Activated naive CD4-positive, alpha-beta T cell treated with anti-CD3 and anti-CD28 coated beads, Interleukin-2, amount 50 U/mL, for 24 hours (primary cell): ENCODE results near the gene RIOX2.
A peak's percentile ranks its signal among the peaks of the same experiment; 100 is the strongest.
"Not testable (repeated sequence)": the region's sequence is repeated elsewhere in the genome, so short reads cannot be mapped to it uniquely, and the experiment has no call there.

Source experiments
- H3K27ac Mint-ChIP-seq: one replicate; pipeline ENCODE4 v1.8.0; 2021; ENCODE audit warnings: mild to moderate bottlenecking, mixed read lengths
- H3K27me3 Mint-ChIP-seq: one replicate; pipeline ENCODE4 v1.8.0; 2021; ENCODE audit warnings: mixed read lengths
- H3K36me3 Mint-ChIP-seq: one replicate; pipeline ENCODE4 v1.8.0; 2021; ENCODE audit warnings: mixed read lengths
- H3K4me1 Mint-ChIP-seq: one replicate; pipeline ENCODE4 v1.8.0; 2021; ENCODE audit warnings: mixed read lengths
- H3K4me3 Mint-ChIP-seq: one replicate; pipeline ENCODE4 v1.8.0; 2021; ENCODE audit warnings: mild to moderate bottlenecking, mixed read lengths
- H3K9me3 Mint-ChIP-seq: one replicate; pipeline ENCODE4 v1.8.0; 2021; ENCODE audit warnings: mixed read lengths

Gene RIOX2

DNA sequence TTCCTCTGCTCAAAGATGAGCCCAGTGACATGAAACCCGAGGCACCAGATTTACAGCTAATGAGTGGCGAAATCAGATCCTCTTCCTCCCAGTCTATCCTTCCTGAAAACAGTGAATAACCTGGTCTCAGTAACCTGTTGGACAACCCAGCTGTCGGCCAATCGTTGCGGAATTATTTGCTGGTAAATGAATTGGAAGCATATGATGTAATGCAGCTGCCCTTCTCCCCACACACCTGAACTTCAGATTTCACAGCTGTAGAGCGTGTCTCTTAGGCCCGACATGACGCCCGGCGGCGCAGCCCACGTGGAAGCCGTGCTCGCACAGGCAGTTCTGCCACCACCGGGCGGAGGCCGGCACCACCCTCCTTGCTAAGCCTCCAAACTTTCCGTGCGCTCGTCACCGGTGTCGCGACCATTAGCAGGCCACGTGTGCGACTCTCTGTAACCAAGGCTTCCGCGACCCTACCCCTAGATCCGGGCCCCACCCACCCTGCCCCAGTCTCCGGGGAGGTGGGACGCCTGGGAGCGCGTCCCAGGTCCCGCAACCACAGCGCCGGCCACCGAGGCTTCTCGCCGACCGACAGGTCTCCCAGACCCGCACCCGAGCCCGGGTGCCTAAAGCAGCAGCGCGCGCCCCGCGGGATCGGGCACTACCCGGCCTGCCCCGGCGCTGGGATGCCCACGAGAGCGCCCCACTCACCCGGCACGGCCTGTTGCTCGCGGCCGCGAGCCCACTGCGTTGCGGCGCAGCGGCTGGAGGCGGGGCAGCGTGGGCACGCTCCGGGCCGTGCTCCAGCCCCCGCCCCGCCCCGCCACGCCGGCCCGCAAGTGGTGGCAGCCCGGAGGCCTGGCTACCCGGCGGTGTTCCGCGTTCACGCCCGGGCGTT lies at the start of gene RIOX2:
TSS of gene RIOX2 (minus strand) at position 753 of the 889 bp plus-strand sequence. CDS start 4,838 bp downstream, outside the sequence.
- Mint-ChIP-seq H3K27me3 (no peaks in the 10 kb centered on the region), H3K9me3 (no peaks in the 10 kb centered on the region), H3K4me3 (peak within 1 kb of the TSS; percentile 96), H3K4me1 (peaks cover 69% of the 10 kb centered on the region), H3K36me3 (peaks cover 7% of the 10 kb centered on the region), H3K27ac (peak within 1 kb of the TSS; percentile 98)

DNA sequence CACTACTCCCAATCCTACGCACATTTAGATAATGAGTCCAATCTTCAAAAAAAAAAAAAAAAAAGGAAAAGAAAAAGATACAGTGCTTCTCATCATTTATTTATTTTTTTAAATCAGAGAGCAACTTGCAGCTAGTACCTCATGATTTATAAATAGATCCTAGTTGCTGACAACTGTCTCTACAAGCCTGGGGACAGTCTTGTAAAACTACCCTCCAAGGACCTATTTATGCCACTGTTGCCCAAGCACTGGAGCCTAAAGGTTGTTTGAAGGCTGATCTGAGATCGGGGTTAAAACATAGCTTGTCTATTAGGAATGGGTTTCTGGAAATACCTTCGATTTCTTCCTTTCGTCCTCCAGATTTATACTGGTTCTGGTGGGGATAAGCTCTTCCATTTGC lies 48.2 kb upstream of the RIOX2 start:
- no peaks in the 10 kb centered on the region for H3K9me3 Mint-ChIP-seq
- no peak overlapping the region for H3K4me3 Mint-ChIP-seq
- H3K4me1 Mint-ChIP-seq: peaks cover 7% of the 10 kb centered on the region
- H3K27me3 Mint-ChIP-seq: peaks cover 1% of the 10 kb centered on the region
- no peak overlapping the region for H3K27ac Mint-ChIP-seq
- H3K36me3 Mint-ChIP-seq: no peaks in the 10 kb centered on the region

DNA sequence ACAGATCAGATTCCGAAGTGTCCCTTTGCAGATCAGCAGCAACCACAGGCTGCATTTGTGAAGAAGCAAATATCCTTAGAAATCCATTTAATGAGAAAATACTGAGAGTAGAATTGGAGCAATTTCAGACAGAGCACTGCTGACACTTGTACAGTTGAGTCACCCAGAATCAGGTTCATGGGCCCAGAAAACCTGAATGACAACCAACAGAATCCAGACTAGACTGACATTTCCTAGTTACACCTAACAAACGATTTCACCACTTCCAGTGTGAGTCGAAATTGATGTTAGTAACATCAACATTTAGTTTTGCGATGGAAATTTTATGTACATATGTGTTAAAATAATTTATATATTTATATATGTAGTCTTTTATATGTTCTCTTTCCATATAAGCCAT lies 46.1 kb upstream of the RIOX2 start:
- Mint-ChIP-seq H3K4me3 (no peak overlapping the region), H3K27me3 (peaks cover 1% of the 10 kb centered on the region)

DNA sequence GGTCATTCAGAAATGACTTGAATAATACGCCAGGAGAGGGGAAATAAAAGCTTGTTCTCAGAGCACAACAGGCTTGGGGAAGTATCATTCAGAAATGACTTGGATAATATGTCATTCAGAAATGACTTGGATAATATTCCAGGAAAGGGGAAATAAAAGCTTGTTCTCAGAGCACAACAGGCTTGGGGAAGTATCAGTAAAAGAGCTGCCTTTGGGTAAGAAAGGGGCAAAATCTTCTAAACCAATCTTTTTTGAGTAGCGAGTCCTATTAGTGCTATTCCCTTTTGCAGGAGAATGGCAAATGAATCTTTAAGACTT lies 42.0 kb upstream of the RIOX2 start:
- Mint-ChIP-seq H3K27ac (no peak overlapping the region), H3K4me1 (peaks cover 1% of the 10 kb centered on the region), H3K4me3 (no peak overlapping the region), H3K9me3 (no peaks in the 10 kb centered on the region), H3K27me3 (no peaks in the 10 kb centered on the region), H3K36me3 (no peaks in the 10 kb centered on the region)

More for the DNA sequence above, 46.1 kb upstream of the RIOX2 start:
- no peaks in the 10 kb centered on the region for H3K9me3 Mint-ChIP-seq
- no peak overlapping the region for H3K27ac Mint-ChIP-seq
- no peaks in the 10 kb centered on the region for H3K36me3 Mint-ChIP-seq
- peaks cover 3% of the 10 kb centered on the region for H3K4me1 Mint-ChIP-seq

DNA sequence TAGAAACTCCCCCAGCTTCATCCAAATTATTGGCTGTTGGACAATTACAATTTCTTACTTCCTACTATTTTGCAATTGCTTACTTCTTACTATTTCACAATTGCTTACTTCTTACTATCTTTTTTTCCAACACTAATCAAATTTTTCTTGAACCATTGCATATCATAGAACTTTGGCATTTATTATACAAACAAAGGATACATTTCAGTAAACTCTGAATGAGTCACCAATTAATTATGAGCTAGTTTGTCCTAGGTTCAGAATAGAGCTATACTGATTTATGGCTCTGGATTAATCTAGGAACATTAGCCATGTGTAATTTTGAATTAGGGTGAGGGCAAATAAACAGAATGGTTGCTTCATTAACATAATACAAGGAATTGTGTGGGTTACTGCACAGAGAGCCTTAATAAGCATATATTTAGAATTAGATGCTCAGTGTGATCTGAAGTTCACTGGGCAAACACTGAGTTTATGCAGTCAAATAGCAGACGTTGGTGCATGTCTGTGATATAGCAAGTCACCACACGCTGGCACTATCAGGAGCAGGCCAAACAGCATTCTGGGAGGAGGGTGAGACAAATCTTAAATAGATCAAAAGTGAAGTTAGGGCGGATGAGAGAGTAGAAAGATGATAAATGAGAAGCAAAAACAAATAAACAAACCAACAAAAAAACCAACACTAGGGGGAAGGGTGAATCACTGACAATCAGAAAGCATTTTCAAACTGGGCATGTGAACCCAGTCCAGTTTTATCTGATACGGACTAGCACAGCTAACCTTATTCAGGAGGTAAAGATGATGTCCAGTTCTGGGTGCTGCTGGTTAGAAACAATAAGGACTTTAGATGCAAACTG lies 41.4 kb upstream of the RIOX2 start:
- Mint-ChIP-seq H3K27me3 (no peaks in the 10 kb centered on the region), H3K27ac (no peak overlapping the region), H3K9me3 (no peaks in the 10 kb centered on the region), H3K4me3 (no peak overlapping the region), H3K4me1 (peaks cover 7% of the 10 kb centered on the region), H3K36me3 (no peaks in the 10 kb centered on the region)

DNA sequence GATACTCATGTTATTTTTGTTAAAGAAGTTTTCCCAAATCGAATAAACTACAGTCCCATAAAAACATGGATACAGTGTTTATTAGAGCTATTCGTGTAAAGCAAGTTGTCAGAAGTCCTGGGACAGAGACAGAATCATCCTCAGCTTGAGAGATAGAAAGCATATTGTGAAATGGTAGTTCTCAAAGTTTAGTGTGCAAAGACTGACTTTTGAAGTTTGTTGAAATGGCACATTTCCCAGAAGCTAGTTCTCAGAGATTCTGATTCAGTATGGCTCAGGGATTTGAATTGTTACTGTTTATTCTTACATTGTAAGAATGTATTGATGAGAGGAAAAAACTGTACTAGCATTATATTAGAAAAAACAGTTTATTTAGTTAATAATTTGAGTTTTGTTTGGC lies 40.7 kb upstream of the RIOX2 start:
- Mint-ChIP-seq H3K9me3 (no peaks in the 10 kb centered on the region), H3K36me3 (no peaks in the 10 kb centered on the region), H3K27ac (no peak overlapping the region), H3K27me3 (no peaks in the 10 kb centered on the region), H3K4me1 (peaks cover 8% of the 10 kb centered on the region), H3K4me3 (no peak overlapping the region)

DNA sequence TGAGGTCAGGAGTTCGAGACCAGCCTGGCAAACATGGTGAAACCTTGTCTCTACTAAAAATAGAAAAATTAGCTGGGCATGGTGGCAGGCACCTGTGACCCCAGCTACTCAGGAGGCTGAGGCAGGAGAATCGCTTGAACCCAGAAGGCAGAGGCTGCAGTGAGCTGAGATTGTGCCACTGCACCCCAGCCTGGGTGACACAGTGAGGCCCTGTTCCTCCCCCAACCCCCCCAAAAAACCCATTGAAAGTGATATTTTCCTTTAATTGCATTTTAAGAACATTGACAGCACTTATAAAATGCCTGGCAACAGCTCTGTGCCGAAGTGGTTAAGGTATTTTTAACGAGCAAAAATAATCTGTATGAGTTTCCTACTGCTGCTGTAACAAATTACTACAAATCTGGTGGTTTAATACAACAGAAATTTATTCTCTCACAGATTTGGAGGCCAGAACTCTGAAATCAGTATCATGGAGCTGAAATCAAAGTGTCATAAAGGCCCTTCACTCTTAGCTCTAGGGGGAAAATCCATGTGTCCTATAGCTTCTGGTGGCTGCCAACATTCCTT lies 38.7 kb upstream of the RIOX2 start:
- H3K27ac Mint-ChIP-seq, H3K27me3 Mint-ChIP-seq, H3K9me3 Mint-ChIP-seq, H3K4me3 Mint-ChIP-seq, H3K36me3 Mint-ChIP-seq: not testable (repeated sequence)
- H3K4me1 Mint-ChIP-seq: peaks cover 15% of the 10 kb centered on the region

DNA sequence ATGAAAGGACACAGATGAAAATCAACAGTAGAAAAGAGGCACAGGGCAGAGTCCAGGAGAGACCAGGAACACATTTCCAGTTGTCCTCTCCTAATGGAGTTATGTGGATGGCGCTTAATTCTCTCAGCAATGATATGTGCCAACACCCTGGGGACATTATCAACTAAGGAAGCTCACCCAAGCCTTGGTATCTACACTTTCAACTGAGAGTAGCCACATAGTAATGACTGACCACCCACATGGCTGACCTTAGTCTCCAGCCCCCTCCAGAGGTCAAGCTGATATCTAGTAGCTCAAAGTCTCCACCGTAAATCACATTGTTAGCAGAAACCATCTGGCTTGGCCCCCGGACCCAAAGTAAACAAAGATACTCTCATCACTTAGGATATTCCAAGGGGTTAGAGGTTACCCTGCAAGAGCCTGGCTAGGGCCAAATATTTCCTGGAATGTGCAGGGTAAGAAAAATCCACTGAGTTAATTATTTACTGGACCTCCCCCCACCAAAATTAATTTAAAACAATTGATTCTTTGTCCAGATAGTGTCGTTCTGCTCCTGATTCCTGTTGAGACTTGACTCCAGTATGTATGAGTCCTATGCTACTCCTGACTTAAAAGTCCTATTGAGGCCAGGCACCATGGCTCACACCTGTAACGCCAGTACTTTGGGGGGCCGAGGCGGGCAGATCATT lies 38.1 kb upstream of the RIOX2 start:
- H3K27me3 Mint-ChIP-seq: no peaks in the 10 kb centered on the region
- no peaks in the 10 kb centered on the region for H3K36me3 Mint-ChIP-seq
- peaks cover 15% of the 10 kb centered on the region for H3K4me1 Mint-ChIP-seq
- no peaks in the 10 kb centered on the region for H3K9me3 Mint-ChIP-seq
- H3K4me3 Mint-ChIP-seq: no peak overlapping the region
- no peak overlapping the region for H3K27ac Mint-ChIP-seq

DNA sequence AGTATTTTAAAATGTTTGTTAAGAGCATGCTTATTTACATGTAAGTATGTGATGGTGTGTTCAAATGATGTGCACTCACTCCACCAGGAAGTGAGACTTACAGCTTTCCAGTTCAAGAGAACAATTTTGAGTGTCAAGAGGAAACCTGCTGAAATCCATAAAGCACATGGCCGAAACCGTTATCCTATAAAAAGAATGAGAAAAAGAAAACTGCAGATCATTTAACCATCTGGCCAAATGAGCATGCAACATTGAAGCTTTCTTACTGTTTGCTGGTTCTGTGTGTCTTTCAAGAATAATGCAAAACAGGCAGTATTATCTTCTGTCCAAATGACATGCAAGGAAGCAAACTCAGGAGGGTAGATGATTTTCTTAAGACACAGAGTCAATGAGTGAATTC lies 36.6 kb upstream of the RIOX2 start:
- no peak overlapping the region for H3K27ac Mint-ChIP-seq
- H3K27me3 Mint-ChIP-seq: no peaks in the 10 kb centered on the region
- peaks cover 15% of the 10 kb centered on the region for H3K4me1 Mint-ChIP-seq
- H3K9me3 Mint-ChIP-seq: no peaks in the 10 kb centered on the region
- no peak overlapping the region for H3K4me3 Mint-ChIP-seq
- no peaks in the 10 kb centered on the region for H3K36me3 Mint-ChIP-seq

DNA sequence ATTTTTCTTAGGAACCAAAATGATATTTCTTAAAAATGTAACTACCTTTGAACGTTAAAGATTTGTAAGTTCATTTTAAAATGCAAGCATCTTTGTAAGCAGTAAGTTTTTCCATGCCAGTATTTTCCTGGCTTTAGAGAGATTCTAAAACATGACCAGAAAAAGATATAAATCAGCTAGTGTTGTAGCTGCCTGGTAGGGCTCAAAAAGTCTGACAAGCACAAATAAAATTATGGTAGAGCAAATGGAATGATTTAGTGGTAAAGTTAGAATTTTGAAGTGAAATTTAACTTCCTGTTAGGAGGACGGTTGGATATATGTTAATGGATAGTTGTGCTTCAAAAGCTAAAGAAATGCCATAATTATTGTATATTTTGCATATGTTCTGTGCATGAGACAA lies 33.2 kb upstream of the RIOX2 start:
- H3K4me1 Mint-ChIP-seq: peaks cover 22% of the 10 kb centered on the region
- no peak overlapping the region for H3K4me3 Mint-ChIP-seq

DNA sequence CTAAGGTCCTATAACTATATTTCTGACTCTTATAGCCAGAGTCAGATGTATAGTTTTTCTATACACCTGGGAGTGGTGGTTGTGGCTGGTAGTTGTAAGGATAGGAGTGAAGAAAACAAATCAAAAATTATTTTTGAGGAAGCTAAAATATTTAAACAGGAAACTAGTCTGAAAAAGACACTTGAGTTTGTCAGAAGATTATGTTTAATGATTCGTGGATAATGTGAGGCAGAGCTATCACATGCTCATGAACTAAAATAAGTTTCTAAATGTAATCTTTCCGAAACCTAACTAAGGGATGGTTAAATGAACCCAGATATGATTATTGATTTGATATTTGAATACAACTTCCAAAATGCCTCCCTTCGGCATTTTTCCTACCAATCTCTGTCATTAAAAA lies 32.5 kb upstream of the RIOX2 start:
- Mint-ChIP-seq H3K9me3 (no peaks in the 10 kb centered on the region), H3K27me3 (no peaks in the 10 kb centered on the region), H3K36me3 (no peaks in the 10 kb centered on the region), H3K4me3 (no peak overlapping the region), H3K4me1 (peaks cover 22% of the 10 kb centered on the region), H3K27ac (no peak overlapping the region)

More for the DNA sequence above, 33.2 kb upstream of the RIOX2 start:
- Mint-ChIP-seq H3K36me3 (no peaks in the 10 kb centered on the region), H3K27me3 (no peaks in the 10 kb centered on the region), H3K9me3 (no peaks in the 10 kb centered on the region), H3K27ac (no peak overlapping the region)

DNA sequence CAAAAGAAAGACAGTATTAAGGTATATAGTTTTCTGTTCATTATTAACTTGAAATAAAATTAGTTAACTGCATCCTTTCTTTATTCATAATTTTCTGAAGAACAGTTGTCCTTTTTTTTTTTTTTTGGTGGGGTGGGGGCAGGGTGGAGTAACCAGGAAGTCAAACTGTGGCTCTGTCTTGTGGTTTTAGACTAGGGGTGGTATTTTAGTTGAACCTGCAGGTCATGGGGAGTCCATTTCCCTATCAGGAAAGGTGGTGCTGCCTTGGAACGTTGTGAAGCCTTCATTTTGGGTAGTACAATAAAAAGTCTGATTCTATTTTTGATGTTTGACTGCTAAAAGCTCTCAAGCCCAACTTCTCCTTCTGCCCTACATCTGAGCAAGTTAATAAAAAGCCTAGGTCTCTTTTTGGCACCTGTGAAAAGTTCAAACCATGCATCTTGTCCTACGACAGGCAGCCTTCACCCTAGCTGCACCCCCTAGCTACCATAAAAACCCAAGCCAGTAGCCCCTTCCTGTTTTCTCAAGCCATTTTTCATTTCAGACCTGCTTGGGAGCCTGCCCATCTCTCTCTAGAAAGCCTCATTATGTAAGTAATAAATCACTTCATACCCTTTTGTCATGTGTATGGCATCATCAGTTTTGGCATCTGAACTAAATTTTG lies 31.2 kb upstream of the RIOX2 start:
- Mint-ChIP-seq H3K27me3 (no peaks in the 10 kb centered on the region), H3K4me1 (peaks cover 15% of the 10 kb centered on the region), H3K36me3 (no peaks in the 10 kb centered on the region), H3K9me3 (no peaks in the 10 kb centered on the region), H3K27ac (no peak overlapping the region), H3K4me3 (no peak overlapping the region)

DNA sequence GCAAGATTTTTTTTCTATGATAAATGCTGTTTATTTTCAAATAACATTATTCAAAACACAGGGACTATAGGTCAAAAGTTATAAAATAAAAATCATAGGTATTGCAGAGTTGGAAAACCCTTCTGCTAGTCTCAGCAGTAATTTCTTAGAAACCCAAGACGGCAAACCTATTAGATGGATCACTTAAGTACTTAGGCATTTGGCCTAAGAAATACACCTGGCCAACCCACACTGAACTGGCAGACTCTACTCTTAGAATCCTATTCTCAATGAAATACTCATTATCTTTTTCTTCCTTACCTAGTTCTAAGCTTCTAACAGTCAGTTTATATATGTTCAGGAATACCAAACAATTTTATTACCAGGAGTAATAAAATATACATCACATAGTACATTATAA lies 30.5 kb upstream of the RIOX2 start:
- Mint-ChIP-seq H3K4me3 (no peak overlapping the region), H3K4me1 (peaks cover 15% of the 10 kb centered on the region), H3K36me3 (no peaks in the 10 kb centered on the region), H3K9me3 (no peaks in the 10 kb centered on the region), H3K27me3 (no peaks in the 10 kb centered on the region), H3K27ac (no peak overlapping the region)

DNA sequence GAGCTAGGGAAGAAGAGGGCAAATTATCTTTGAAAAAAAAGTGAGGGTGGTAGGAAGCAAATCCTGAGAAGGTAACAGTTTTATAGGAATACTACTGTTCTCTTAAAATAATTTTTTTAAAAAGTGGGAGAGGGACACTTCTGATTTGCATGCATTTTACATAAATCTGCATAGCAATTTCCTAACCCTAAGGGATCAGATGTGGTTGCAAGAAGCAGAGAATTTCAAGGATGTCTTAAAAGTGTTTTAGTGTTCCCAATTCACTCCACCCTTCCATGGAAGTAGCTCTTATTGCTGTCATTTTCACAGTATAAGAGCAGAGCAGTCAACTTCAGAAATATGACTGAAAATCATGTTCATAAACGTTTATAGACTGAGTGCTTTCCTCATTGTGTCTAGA lies 27.8 kb upstream of the RIOX2 start:
- Mint-ChIP-seq H3K27ac (no peak overlapping the region), H3K9me3 (no peaks in the 10 kb centered on the region), H3K4me1 (peaks cover 7% of the 10 kb centered on the region), H3K36me3 (no peaks in the 10 kb centered on the region), H3K4me3 (no peak overlapping the region), H3K27me3 (no peaks in the 10 kb centered on the region)

DNA sequence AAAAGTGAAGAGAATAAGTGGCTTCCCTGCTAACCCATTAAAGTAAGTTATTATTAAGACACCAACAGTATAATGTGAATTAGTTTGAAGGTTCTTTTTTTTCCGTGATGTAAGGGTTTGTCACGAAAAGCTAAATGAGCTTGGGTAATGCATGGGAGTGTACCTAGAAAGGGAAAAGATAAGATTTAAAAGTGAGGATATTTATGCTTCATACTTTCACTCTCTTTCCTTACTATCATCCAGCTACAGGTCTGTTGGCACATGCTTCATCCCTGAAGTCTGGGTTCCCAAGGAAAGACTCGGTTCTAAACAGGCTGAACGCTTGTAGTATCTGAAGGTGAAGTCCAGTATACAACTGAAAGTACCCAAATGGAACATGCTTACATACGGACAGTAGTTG lies 26.9 kb upstream of the RIOX2 start:
- no peaks in the 10 kb centered on the region for H3K36me3 Mint-ChIP-seq
- H3K9me3 Mint-ChIP-seq: no peaks in the 10 kb centered on the region
- H3K4me1 Mint-ChIP-seq: peaks cover 7% of the 10 kb centered on the region
- H3K27me3 Mint-ChIP-seq: no peaks in the 10 kb centered on the region
- no peak overlapping the region for H3K4me3 Mint-ChIP-seq
- H3K27ac Mint-ChIP-seq: no peak overlapping the region
